GM18519 (cell line): Measurements from ENCODE around the gene ACADS.
"Not testable (repeated sequence)": the region's sequence is repeated elsewhere in the genome, so short reads cannot be mapped to it uniquely, and the experiment has no call there.

Source experiments
- ATAC-seq: cut with Tn5 transposase; IDR thresholded peaks from one replicate; pipeline ENCODE4 v1.9.1; 2021; ENCODE audit warnings: mild to moderate bottlenecking, moderate library complexity; ENCODE audit not compliant: unreplicated experiment, low FRiP score

ACADS gene

DNA sequence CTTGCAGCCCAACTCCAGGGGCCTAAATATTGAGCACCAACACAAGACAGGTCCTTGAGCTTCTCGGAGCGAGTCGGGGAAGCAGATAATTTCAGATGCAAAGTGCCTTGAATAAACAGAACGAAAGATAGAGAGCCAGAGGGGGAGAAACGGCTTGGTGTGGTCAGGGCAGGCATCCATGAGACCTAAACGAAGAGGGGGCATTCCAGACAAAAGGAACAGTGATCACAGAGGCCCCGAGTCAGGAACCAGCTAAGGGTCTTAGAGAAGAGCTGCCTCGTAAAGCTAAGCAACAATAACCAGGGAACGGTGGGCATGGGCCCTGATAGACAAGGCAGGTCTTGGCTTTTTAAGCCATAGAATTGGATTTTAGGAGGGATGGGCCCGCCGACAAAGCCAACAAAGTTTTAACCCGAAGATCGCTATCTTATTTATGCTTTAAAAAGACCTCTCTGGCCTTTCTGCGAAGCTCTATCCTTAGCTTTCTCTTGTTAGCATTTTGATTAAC is 421 bp upstream of the ACADS start:
- ATAC-seq = no peak

- no peak for ATAC-seq
These were observed 826 bp downstream of the ACADS start for GRCh38 chr12:120726510-120726793.

GRCh38 chr12:120726961-120727360 is 1.3 kb downstream of the ACADS start:
- ATAC-seq = no peak

- ATAC-seq = not testable (repeated sequence)
These were observed 6.6 kb downstream of the ACADS start for GRCh38 chr12:120732198-120732597.

GRCh38 chr12:120733574-120733973 is 7.9 kb downstream of the ACADS start:
- no peak for ATAC-seq

DNA sequence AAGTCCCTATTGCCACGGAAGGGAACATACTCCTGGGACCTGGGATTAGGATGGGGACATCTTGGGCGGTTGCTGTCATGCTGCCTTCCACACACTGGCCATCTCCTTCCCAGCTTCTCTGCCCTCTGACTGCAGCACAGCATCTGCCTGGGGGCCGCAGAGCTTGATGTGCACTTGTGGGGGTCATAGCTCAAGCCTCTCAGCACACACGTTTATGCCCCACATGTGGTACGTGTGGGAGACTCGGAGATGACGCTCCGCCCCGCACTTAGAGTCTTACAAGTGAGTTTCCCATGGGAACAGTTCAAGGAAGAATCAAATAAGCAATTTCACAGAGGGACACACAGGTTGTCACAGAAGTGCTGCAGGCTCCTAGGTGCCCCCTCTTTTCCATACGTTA is 8.6 kb downstream of the ACADS start:
- no peak for ATAC-seq

DNA sequence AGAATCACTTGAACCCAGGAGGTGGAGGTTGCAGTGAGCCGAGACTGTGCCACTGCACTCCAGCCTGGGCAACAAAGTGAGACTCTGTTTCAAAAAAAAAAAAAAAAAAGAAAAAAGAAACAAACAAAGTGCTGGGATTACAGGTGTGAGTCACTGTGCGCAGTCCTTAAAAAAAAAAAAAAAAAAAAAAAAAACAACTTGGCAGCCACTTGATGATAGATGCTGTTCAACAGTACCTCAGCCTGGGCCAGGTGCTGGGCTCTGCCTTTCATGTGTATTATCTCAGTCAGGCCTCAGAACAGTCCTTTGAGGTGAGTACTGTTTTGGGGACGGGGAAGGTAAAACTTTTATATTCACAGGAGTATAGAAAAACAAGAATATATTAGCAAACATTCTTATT is 9.6 kb downstream of the ACADS start:
- ATAC-seq = no peak

GRCh38 chr12:120736404-120737331 is 11.0 kb downstream of the ACADS start:
- ATAC-seq = no peak

DNA sequence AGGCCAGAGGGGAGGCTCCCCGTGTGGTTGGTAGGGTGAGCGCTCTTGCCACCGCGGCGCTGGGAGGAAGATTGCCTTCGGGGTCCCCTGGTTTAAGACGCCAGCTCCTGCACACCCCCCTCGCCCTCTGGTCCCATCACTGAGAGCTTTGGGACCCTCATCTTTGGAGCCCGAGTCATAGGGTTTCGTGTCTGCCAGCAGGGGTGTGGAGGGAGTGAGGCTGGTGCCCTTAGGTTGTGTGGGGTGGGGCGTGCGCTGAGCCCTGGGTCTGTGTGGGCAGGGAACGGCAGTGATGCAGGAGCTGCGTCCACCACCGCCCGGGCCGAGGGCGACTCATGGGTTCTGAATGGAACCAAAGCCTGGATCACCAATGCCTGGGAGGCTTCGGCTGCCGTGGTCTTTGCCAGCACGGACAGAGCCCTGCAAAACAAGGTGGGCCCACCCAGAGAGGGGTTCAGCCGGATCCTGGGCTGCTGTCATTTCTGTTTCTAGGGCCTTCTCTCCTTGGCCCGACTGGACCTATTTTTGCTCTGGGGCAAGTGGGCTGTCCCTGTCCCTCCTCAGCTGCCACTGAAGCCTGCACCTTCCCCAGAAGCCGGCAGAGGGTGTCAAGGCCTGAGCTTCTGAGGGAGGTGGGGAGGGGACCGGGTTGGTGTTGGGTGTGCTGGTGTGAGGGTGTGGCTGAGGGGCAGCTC is 12.1 kb downstream of the ACADS start:
- ATAC-seq = no peak

DNA sequence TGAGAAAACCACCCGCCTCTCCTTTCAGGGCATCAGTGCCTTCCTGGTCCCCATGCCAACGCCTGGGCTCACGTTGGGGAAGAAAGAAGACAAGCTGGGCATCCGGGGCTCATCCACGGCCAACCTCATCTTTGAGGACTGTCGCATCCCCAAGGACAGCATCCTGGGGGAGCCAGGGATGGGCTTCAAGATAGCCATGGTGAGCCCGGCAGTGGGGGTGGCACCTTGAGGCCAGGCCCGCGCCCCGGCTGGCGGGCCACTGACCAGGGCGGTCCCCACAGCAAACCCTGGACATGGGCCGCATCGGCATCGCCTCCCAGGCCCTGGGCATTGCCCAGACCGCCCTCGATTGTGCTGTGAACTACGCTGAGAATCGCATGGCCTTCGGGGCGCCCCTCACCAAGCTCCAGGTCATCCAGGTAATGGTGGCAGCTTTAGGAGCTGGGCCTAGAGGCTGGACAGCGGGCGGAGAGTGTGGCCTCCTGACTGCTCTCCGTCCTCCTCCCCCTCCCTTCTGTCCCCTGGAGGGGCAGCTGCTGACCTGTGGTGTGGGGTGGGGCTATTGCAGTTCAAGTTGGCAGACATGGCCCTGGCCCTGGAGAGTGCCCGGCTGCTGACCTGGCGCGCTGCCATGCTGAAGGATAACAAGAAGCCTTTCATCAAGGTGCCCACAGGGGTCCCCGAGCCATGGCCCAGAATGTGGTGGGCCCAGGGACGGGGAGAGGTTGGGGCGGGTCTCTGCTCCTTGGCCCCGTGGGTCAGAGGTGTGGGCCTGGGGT is 12.8 kb downstream of the ACADS start:
- no peak for ATAC-seq

- ATAC-seq = no peak
These were observed 13.6 kb downstream of the ACADS start for GRCh38 chr12:120739031-120739762.

DNA sequence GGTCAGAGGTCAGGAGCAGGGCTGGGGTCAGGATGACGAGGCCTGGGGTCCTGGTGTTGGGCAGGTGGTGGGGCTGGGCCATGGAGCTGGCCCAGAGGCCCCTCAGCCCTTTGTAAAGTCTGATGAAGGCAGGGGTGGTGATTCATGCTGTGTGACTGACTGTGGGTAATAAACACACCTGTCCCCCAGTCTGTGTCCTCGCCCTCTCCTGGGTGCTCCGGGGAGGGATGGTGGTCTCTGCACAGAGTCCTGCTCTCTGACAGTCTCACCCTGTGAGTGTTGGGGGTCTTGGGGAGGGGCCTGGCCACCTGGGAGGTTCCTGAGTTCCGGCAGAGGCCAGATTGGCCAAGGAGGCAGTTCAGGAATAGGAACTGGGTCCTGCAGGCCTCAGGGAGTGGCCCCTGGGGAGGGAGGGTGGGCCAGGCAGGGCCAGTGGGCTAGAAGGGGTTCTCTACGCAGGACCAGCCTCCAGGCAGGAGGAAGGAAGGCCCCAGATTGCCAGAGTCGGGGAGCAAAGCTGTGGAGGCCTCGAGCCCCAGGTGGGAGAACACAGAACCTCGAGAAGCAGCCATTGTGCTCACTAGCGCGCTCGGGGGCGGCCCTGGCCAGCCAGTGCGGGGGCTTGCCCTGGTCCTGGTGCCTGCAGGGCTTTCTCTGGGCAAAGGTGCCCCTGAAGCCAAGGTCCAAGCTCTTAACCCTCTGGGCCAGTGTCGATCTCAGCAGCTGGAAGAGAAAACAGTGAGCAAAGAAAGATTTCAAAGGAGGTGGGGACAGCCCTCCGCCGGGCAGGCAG is 14.4 kb downstream of the ACADS start:
- no peak for ATAC-seq

GRCh38 chr12:120740871-120741270 is 15.2 kb downstream of the ACADS start:
- ATAC-seq = no peak

- no peak for ATAC-seq
These were observed 16.1 kb downstream of the ACADS start for GRCh38 chr12:120741476-120742421.

- no peak for ATAC-seq
These were observed 19.4 kb downstream of the ACADS start for GRCh38 chr12:120744922-120745493.

DNA sequence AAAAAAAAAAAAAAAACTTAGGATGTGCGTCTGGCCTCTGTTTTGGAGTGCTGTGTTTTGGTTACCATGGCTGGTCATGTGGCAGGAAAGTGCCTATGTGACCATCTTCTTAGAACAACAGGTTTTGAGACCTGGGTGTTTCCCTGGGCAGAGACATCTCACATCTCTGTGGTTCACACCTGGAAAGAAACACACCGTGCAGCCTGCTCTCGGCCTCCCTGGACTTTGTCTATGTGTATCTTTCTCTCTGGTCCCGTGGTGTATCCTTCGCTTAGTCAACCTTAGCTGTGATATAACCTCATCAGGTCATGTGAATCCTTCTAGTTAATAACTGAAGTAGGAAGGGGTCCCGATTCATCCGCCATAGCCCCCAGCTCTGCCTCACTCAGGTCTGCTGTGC is 22.6 kb downstream of the ACADS start:
- ATAC-seq = no peak

- ATAC-seq = no peak
These were observed 23.6 kb downstream of the ACADS start for GRCh38 chr12:120749256-120749655.

DNA sequence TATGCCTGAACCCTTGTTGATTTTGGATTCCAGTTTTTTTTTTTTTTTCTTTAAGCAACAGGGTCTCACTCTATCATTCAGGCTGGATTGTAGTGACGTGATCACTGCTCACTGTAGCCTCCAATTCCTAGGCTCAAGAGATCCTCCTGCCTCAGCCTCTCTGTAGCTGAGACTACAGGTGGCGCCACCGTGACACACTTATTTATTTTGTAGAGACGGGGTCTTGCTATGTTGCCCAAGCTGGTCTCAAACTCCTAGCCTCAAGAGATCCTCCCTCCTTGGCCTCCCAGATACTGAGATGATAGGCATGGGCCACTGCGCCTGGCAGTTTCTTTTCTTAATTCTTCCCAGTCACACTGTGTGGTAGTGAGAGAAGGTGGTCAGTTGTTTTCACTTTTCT is 25.2 kb downstream of the ACADS start:
- ATAC-seq = no peak
